NCI-H1436 treated with DMSO at 0.1 percent for 48 hours (cell line): Measurements from ENCODE around the gene FNIP2.
A peak's percentile ranks its signal among the peaks of the same experiment; 100 is the strongest.
"Not testable (repeated sequence)": the region's sequence is repeated elsewhere in the genome, so short reads cannot be mapped to it uniquely, and the experiment has no call there.

Experiments used
- DNase-seq: peaks from one replicate; lab custom pipeline; 2025; lab: John Stamatoyannopoulos, UW

FNIP2 gene

GRCh38 chr4:158768555-158769174 lies at the start of gene FNIP2:
Gene FNIP2 (plus strand): TSS chr4:158769026. CDS start chr4:158769213, 187 bp downstream.
- DNase-seq = peak; percentile 30

- no peak for DNase-seq
Measured at GRCh38 chr4:158721680-158722079, 47.1 kb upstream of the FNIP2 start.

- no peak for DNase-seq
Measured at GRCh38 chr4:158722291-158722916, 46.4 kb upstream of the FNIP2 start.

- DNase-seq = peak; percentile 23
Measured at GRCh38 chr4:158722917-158723793, 45.7 kb upstream of the FNIP2 start, which contains the start of gene PPID. Gene PPID (minus strand): TSS chr4:158723396. CDS start chr4:158723288, 108 bp downstream.

GRCh38 chr4:158724637-158725036 lies 44.2 kb upstream of the FNIP2 start:
- no peak for DNase-seq

- DNase-seq = no peak
Measured at GRCh38 chr4:158726633-158727032, 42.2 kb upstream of the FNIP2 start.

GRCh38 chr4:158728236-158728635 lies 40.6 kb upstream of the FNIP2 start:
- no peak for DNase-seq

GRCh38 chr4:158729716-158730559 lies 38.9 kb upstream of the FNIP2 start:
- no peak for DNase-seq

- DNase-seq = no peak
Measured at GRCh38 chr4:158738866-158739265, 30.0 kb upstream of the FNIP2 start.

- no peak for DNase-seq
Measured at GRCh38 chr4:158739600-158739999, 29.2 kb upstream of the FNIP2 start.

GRCh38 chr4:158741326-158742021 lies 27.4 kb upstream of the FNIP2 start:
- no peak for DNase-seq

- not testable (repeated sequence) for DNase-seq
Measured at GRCh38 chr4:158746537-158746936, 22.3 kb upstream of the FNIP2 start.

GRCh38 chr4:158750379-158750778 lies 18.4 kb upstream of the FNIP2 start:
- no peak for DNase-seq

GRCh38 chr4:158754385-158755180 lies 14.2 kb upstream of the FNIP2 start:
- DNase-seq = no peak

GRCh38 chr4:158755819-158756218 lies 13.0 kb upstream of the FNIP2 start:
- not testable (repeated sequence) for DNase-seq

- no peak for DNase-seq
Measured at GRCh38 chr4:158756588-158756987, 12.2 kb upstream of the FNIP2 start.

GRCh38 chr4:158758142-158758541 lies 10.7 kb upstream of the FNIP2 start:
- DNase-seq = no peak

GRCh38 chr4:158758703-158759102 lies 10.1 kb upstream of the FNIP2 start:
- DNase-seq = no peak

GRCh38 chr4:158759539-158759938 lies 9.3 kb upstream of the FNIP2 start:
- DNase-seq = not testable (repeated sequence)

GRCh38 chr4:158760866-158761265 lies 8.0 kb upstream of the FNIP2 start:
- DNase-seq = no peak
